H9 (cell line): ENCODE measurements around the gene GAREM1. TPM values are rescaled to one million over a fixed set of nuclear protein-coding genes. Genes with fewer than 3 reads are reported as not detected.

Experiments used
- DNase-seq: peaks from one replicate; pipeline ENCODE4 v3.0.0-alpha.2; 2017
- H2AFZ ChIP-seq: one replicate; pipeline ENCODE4 v1.6.1; 2013; ENCODE audit warnings: mild to moderate bottlenecking, low read length, control low read depth, moderate library complexity
- H2AK5ac ChIP-seq: 2 replicates; pipeline ENCODE4 v1.6.1; 2013; ENCODE audit warnings: low read length, control low read depth, mixed read lengths; ENCODE audit not compliant: insufficient read length
- H2BK120ac ChIP-seq: one replicate; pipeline ENCODE4 v1.6.1; 2013; ENCODE audit warnings: low read depth, mild to moderate bottlenecking, low read length, control low read depth, inconsistent platforms; ENCODE audit not compliant: poor library complexity, severe bottlenecking
- H2BK12ac ChIP-seq: 2 replicates; pipeline ENCODE4 v1.6.1; 2013; ENCODE audit warnings: low read length, control low read depth, mixed read lengths, low read depth; ENCODE audit not compliant: insufficient read length
- H2BK15ac ChIP-seq: 2 replicates; pipeline ENCODE4 v1.6.1; 2013; ENCODE audit warnings: low read depth, low read length, control low read depth
- H2BK20ac ChIP-seq: one replicate; pipeline ENCODE4 v1.6.1; 2013; ENCODE audit warnings: low read depth, mild to moderate bottlenecking, low read length, control low read depth, inconsistent platforms; ENCODE audit not compliant: poor library complexity, severe bottlenecking
- H2BK5ac ChIP-seq: 2 replicates; pipeline ENCODE4 v1.6.1; 2013; ENCODE audit warnings: low read length, control low read depth, mixed read lengths; ENCODE audit not compliant: insufficient read length
- H3K14ac ChIP-seq: 2 replicates; pipeline ENCODE4 v1.6.1; 2013; ENCODE audit warnings: low read length, control low read depth; ENCODE audit not compliant: insufficient read depth
- H3K18ac ChIP-seq: 2 replicates; pipeline ENCODE4 v1.6.1; 2013; ENCODE audit warnings: low read depth, mild to moderate bottlenecking, mixed read lengths, low read length, control low read depth; ENCODE audit not compliant: insufficient read length
- H3K23ac ChIP-seq: 2 replicates; pipeline ENCODE4 v1.6.1; 2013; ENCODE audit warnings: low read length, control low read depth, mixed read lengths, low read depth; ENCODE audit not compliant: insufficient read length
- H3K23me2 ChIP-seq: 2 replicates; pipeline ENCODE4 v1.6.1; 2013; ENCODE audit warnings: low read depth, mild to moderate bottlenecking, mixed read lengths, low read length, control low read depth; ENCODE audit not compliant: insufficient read length, poor library complexity, severe bottlenecking
- H3K27ac ChIP-seq: 2 replicates; pipeline ENCODE4 v1.5.1; 2013; ENCODE audit warnings: low read length, control low read depth, mixed read lengths, low read depth; ENCODE audit not compliant: insufficient read length
- H3K27me3 ChIP-seq: 2 replicates; pipeline ENCODE4 v1.6.1; 2013; ENCODE audit warnings: low read length, control low read depth, inconsistent platforms; ENCODE audit not compliant: insufficient read depth
- H3K4ac ChIP-seq: 2 replicates; pipeline ENCODE4 v1.6.1; 2013; ENCODE audit warnings: low read depth, mild to moderate bottlenecking, control low read depth, inconsistent platforms, low read length, moderate library complexity
- H3K4me1 ChIP-seq: 2 replicates; pipeline ENCODE4 v1.6.1; 2013; ENCODE audit warnings: low read length, control low read depth, inconsistent platforms; ENCODE audit not compliant: insufficient read depth
- H3K4me2 ChIP-seq: 2 replicates; pipeline ENCODE4 v1.6.1; 2013; ENCODE audit warnings: low read length, control low read depth, mixed read lengths; ENCODE audit not compliant: insufficient read length, insufficient read depth
- H3K56ac ChIP-seq: 2 replicates; pipeline ENCODE4 v1.6.1; 2013; ENCODE audit warnings: low read depth, mild to moderate bottlenecking, mixed read lengths, low read length, control low read depth; ENCODE audit not compliant: insufficient read length
- H3K79me1 ChIP-seq: 2 replicates; pipeline ENCODE4 v1.6.1; 2013; ENCODE audit warnings: low read depth, mild to moderate bottlenecking, moderate library complexity, low read length, control low read depth, inconsistent platforms; ENCODE audit not compliant: insufficient read depth, poor library complexity, severe bottlenecking
- H3K79me2 ChIP-seq: 2 replicates; pipeline ENCODE4 v1.6.1; 2013; ENCODE audit warnings: low read length, control low read depth, inconsistent platforms; ENCODE audit not compliant: insufficient read depth
- H3K9ac ChIP-seq: 2 replicates; pipeline ENCODE4 v1.6.1; 2013; ENCODE audit warnings: low read length, control low read depth, mixed read lengths; ENCODE audit not compliant: insufficient read length; ENCODE audit errors: extremely low read depth
- H3K9me3 ChIP-seq: one replicate; pipeline ENCODE4 v1.6.1; 2013; ENCODE audit warnings: low read depth, low read length, inconsistent platforms; ENCODE audit not compliant: control insufficient read depth
- H3T11ph ChIP-seq: one replicate; pipeline ENCODE4 v1.6.1; 2013; ENCODE audit warnings: mild to moderate bottlenecking, low read length, control low read depth, inconsistent platforms
- H4K20me1 ChIP-seq: one replicate; pipeline ENCODE4 v1.6.1; 2013; ENCODE audit not compliant: control insufficient read depth, insufficient read length, insufficient read depth
- H4K5ac ChIP-seq: 2 replicates; pipeline ENCODE4 v1.6.1; 2013; ENCODE audit warnings: low read depth, mild to moderate bottlenecking, mixed read lengths, low read length, control low read depth; ENCODE audit not compliant: insufficient read length
- H4K8ac ChIP-seq: replicated peaks from 2 replicates; pipeline ENCODE4 v1.6.1; 2013; ENCODE audit warnings: low read length, control low read depth, mixed read lengths, low read depth; ENCODE audit not compliant: insufficient read length
- H4K91ac ChIP-seq: 2 replicates; pipeline ENCODE4 v1.6.1; 2013; ENCODE audit warnings: low read depth, mild to moderate bottlenecking, moderate library complexity, mixed read lengths, low read length, control low read depth; ENCODE audit not compliant: insufficient read length
- H3K27ac Mint-ChIP-seq, 3 experiments: 2 replicates in 2 of 3; 3 replicates in 1 of 3; pipeline ENCODE4 v1.8.0; 2020 to 2021; ENCODE audit warnings: mixed read lengths in 3 of 3, mild to moderate bottlenecking in 1 of 3, moderate library complexity in 1 of 3
- H3K27me3 Mint-ChIP-seq: 2 replicates; pipeline ENCODE4 v1.8.0; 2021; ENCODE audit warnings: low read depth, mild to moderate bottlenecking, moderate library complexity, mixed read lengths
- H3K36me3 Mint-ChIP-seq, 3 experiments: 2 replicates in 2 of 3; 3 replicates in 1 of 3; pipeline ENCODE4 v1.8.0; 2020 to 2021; ENCODE audit warnings: low read depth in 3 of 3, mixed read lengths in 3 of 3; ENCODE audit not compliant: insufficient read depth in 1 of 3
- H3K4me1 Mint-ChIP-seq, 2 experiments: 2 replicates each; pipeline ENCODE4 v1.8.0; 2020; ENCODE audit warnings: mixed read lengths in 2 of 2
- H3K4me3 Mint-ChIP-seq, 2 experiments: 2 replicates in 1 of 2; 3 replicates in 1 of 2; pipeline ENCODE4 v1.8.0; 2020 to 2021; ENCODE audit warnings: mild to moderate bottlenecking in 2 of 2, mixed read lengths in 2 of 2, moderate library complexity in 1 of 2
- H3K9me3 Mint-ChIP-seq, 2 experiments: 2 replicates in 1 of 2; 3 replicates in 1 of 2; pipeline ENCODE4 v1.8.0; 2020; ENCODE audit warnings: mild to moderate bottlenecking in 2 of 2, mixed read lengths in 2 of 2, moderate library complexity in 1 of 2
- total RNA-seq: library from RNA; stranded (reverse); gene quantifications from 2 replicates; pipeline ENCODE4 v1.2.1, GENCODE V29; 2021
- TF ChIP-seq, protein P1 (sequence below): fragments of 200-600 bp; sonication (generic); conservative IDR thresholded peaks from 3 replicates; pipeline ENCODE4 v1.8.0; 2021; ENCODE audit warnings: antibody characterized with exemption, mild to moderate bottlenecking

The GAREM1 gene
- total RNA-seq, 1 experiment from 2014 or later: 4.4 TPM

- Histone ChIP-seq H3K23me2 (no peaks in the 10 kb centered on the region), H2BK12ac (no peak overlapping the region), H2BK5ac (no peak overlapping the region), H3T11ph (no peak overlapping the region), H2BK15ac (no peak overlapping the region), H3K79me1 (no peaks in the 10 kb centered on the region), H3K9ac (no peak overlapping the region), H3K4me1 (no peaks in the 10 kb centered on the region), H3K79me2 (no peaks in the 10 kb centered on the region), H4K5ac (no peak overlapping the region), H2AK5ac (no peak overlapping the region), H3K27me3 (no peaks in the 10 kb centered on the region), H3K14ac (no peak overlapping the region), H3K18ac (no peak overlapping the region), H3K9me3 (no peaks in the 10 kb centered on the region), H3K27ac (no peak overlapping the region), H3K4me2 (no peak overlapping the region), H2AFZ (no peak overlapping the region), H4K20me1 (no peaks in the 10 kb centered on the region), H3K23ac (no peak overlapping the region), H4K91ac (no peak overlapping the region), H3K56ac (no peak overlapping the region), H4K8ac (no peak overlapping the region), H2BK120ac (no peak overlapping the region), H3K4ac (no peak overlapping the region), H2BK20ac (no peak overlapping the region)
- TF ChIP-seq, protein P1, sequence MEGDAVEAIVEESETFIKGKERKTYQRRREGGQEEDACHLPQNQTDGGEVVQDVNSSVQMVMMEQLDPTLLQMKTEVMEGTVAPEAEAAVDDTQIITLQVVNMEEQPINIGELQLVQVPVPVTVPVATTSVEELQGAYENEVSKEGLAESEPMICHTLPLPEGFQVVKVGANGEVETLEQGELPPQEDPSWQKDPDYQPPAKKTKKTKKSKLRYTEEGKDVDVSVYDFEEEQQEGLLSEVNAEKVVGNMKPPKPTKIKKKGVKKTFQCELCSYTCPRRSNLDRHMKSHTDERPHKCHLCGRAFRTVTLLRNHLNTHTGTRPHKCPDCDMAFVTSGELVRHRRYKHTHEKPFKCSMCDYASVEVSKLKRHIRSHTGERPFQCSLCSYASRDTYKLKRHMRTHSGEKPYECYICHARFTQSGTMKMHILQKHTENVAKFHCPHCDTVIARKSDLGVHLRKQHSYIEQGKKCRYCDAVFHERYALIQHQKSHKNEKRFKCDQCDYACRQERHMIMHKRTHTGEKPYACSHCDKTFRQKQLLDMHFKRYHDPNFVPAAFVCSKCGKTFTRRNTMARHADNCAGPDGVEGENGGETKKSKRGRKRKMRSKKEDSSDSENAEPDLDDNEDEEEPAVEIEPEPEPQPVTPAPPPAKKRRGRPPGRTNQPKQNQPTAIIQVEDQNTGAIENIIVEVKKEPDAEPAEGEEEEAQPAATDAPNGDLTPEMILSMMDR: no peak
- Mint-ChIP-seq H3K4me1 (peaks cover 0 to 3% of the 10 kb centered on the region in 2 experiments; a peak in 2 of 4 replicates), H3K4me3 (no peak overlapping the region), H3K27me3 (no peaks in the 10 kb centered on the region), H3K36me3 (no peaks in the 10 kb centered on the region), H3K27ac (no peak overlapping the region), H3K9me3 (no peaks in the 10 kb centered on the region)
- no peak for DNase-seq
Measured at GRCh38 chr18:32319084-32319483, 151.6 kb downstream of the GAREM1 start.
